Fibroblast of lung (primary cell): ENCODE data around the gene TMEM72.

ENCODE experiments used
- EZH2 ChIP-seq: IDR thresholded peaks from 2 replicates; pipeline ENCODE4 v1.5.1; 2012; ENCODE audit warnings: low read length, control low read depth, mild to moderate bottlenecking; ENCODE audit errors: missing control alignments
- TF ChIP-seq, protein P1 (sequence below), 2 donors: IDR thresholded peaks in 1 of 2; conservative IDR thresholded peaks in 1 of 2; 1 replicate in 1 of 2; 2 replicates in 1 of 2; pipeline ENCODE4 v1.5.1; 2011 to 2012; ENCODE audit warnings: low read length in 2 of 2, control low read depth in 1 of 2, inconsistent platforms in 1 of 2, low read depth in 1 of 2, mild to moderate bottlenecking in 1 of 2

DNA sequence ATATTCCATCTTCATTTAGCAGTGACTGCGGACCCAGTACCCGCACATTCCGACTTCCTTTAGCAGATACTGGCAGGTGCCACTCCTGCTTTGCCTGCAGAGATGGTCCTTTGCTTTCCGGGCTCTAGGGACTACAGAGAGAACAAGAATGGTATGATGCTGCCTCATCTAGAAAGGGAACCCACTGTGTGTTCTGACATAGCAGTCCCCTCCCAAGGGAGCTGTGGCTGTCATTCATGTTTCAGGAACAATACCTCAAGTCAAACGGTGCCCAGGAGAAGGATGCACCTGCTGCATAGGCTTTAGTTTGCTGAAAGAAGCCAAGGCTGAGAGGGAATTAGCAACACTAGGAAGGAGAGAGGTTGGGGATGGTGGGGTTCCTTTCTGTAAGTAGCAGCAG, 15.9 kb upstream of the TMEM72 start:
- TF ChIP-seq, protein P1, sequence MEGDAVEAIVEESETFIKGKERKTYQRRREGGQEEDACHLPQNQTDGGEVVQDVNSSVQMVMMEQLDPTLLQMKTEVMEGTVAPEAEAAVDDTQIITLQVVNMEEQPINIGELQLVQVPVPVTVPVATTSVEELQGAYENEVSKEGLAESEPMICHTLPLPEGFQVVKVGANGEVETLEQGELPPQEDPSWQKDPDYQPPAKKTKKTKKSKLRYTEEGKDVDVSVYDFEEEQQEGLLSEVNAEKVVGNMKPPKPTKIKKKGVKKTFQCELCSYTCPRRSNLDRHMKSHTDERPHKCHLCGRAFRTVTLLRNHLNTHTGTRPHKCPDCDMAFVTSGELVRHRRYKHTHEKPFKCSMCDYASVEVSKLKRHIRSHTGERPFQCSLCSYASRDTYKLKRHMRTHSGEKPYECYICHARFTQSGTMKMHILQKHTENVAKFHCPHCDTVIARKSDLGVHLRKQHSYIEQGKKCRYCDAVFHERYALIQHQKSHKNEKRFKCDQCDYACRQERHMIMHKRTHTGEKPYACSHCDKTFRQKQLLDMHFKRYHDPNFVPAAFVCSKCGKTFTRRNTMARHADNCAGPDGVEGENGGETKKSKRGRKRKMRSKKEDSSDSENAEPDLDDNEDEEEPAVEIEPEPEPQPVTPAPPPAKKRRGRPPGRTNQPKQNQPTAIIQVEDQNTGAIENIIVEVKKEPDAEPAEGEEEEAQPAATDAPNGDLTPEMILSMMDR (conservative IDR thresholded peaks at IDR 0.05 in 1 of 2, IDR thresholded peaks at IDR 0.05 in 1 of 2; ENCODE audit: low read depth in 1 of 2, low read length in 2 of 2) = no peak
- no peak for TF ChIP-seq EZH2
